HepG2 (cell line): ENCODE data around the gene PSPH. TPM values are rescaled to one million over a fixed set of nuclear protein-coding genes. Genes with fewer than 3 reads are reported as not detected.

Source experiments
- AFF4 ChIP-seq: sonication (generic); formaldehyde crosslinking; IDR thresholded peaks from 2 replicates; pipeline ENCODE4 v1.4.0; 2020; ENCODE audit warnings: missing genetic modification reagents
- ATM ChIP-seq: fragments of 450-650 bp; IDR thresholded peaks from 2 replicates; pipeline ENCODE4 v1.7.1; 2017; ENCODE audit warnings: mild to moderate bottlenecking, borderline replicate concordance
- EEA1 ChIP-seq: sonication (generic); formaldehyde crosslinking; IDR thresholded peaks from 2 replicates; pipeline ENCODE4 v1.5.1; 2020; ENCODE audit warnings: mild to moderate bottlenecking, missing genetic modification reagents, borderline replicate concordance
- POLR2A ChIP-seq, 2 experiments: IDR thresholded peaks; 2 replicates each; pipeline ENCODE4 v1.6.1; 2011; ENCODE audit warnings: low read depth in 2 of 2, low read length in 2 of 2, mild to moderate bottlenecking in 1 of 2, moderate library complexity in 1 of 2; ENCODE audit not compliant: insufficient read depth in 1 of 2
- SYNCRIP ChIP-seq: fragments of 200-400 bp; formaldehyde crosslinking; IDR thresholded peaks from 2 replicates; pipeline ENCODE4 v1.6.1; 2018; ENCODE audit warnings: mild to moderate bottlenecking, low read depth, low read length; ENCODE audit not compliant: insufficient read depth
- ZBTB14 ChIP-seq: sonication (generic); formaldehyde crosslinking; IDR thresholded peaks from 2 replicates; pipeline ENCODE4 v1.4.0; 2020; ENCODE audit warnings: missing genetic modification reagents
- ZBTB21 ChIP-seq: sonication (generic); formaldehyde crosslinking; IDR thresholded peaks from 2 replicates; pipeline ENCODE4 v1.4.0; 2020; ENCODE audit warnings: missing genetic modification reagents
- ZHX2 ChIP-seq, 2 experiments: sonication (generic) in 1 of 2; formaldehyde crosslinking in 1 of 2; IDR thresholded peaks; 2 replicates each; pipeline versions ENCODE4 v1.6.1 to v1.9.0; 2014 to 2022; ENCODE audit warnings: antibody characterized with exemption in 1 of 2, borderline replicate concordance in 1 of 2, inconsistent platforms in 1 of 2, low read depth in 1 of 2, missing genetic modification reagents in 1 of 2
- ZNF101 ChIP-seq: sonication (generic); formaldehyde crosslinking; IDR thresholded peaks from 2 replicates; pipeline ENCODE4 v1.4.0; 2020; ENCODE audit warnings: mild to moderate bottlenecking, low read depth, missing genetic modification reagents, borderline replicate concordance
- ZNF143 ChIP-seq: sonication (generic); formaldehyde crosslinking; IDR thresholded peaks from 2 replicates; pipeline ENCODE4 v1.4.0; 2020; ENCODE audit warnings: missing genetic modification reagents
- ZNF282 ChIP-seq: fragments of 450-650 bp; IDR thresholded peaks from 2 replicates; pipeline ENCODE4 v1.6.1; 2018; ENCODE audit not compliant: partially characterized antibody
- ZNF292 ChIP-seq: sonication (generic); formaldehyde crosslinking; IDR thresholded peaks from 2 replicates; pipeline ENCODE4 v1.8.1; 2022; ENCODE audit warnings: mild to moderate bottlenecking, low read depth, missing genetic modification reagents, borderline replicate concordance
- ZNF331 ChIP-seq: sonication (generic); formaldehyde crosslinking; IDR thresholded peaks from 2 replicates; pipeline ENCODE4 v1.4.0; 2020; ENCODE audit warnings: missing genetic modification reagents
- ZNF33B ChIP-seq: sonication (generic); formaldehyde crosslinking; IDR thresholded peaks from 2 replicates; pipeline ENCODE4 v1.5.1; 2020; ENCODE audit warnings: mild to moderate bottlenecking, missing genetic modification reagents
- ZNF691 ChIP-seq: sonication (generic); formaldehyde crosslinking; IDR thresholded peaks from 2 replicates; pipeline ENCODE4 v1.4.0; 2020; ENCODE audit warnings: missing genetic modification reagents, low read depth, mild to moderate bottlenecking, borderline replicate concordance
- ZNF788 ChIP-seq: sonication (generic); formaldehyde crosslinking; IDR thresholded peaks from 2 replicates; pipeline ENCODE4 v1.5.0; 2020; ENCODE audit warnings: mild to moderate bottlenecking, missing genetic modification reagents, borderline replicate concordance
- ZNF878 ChIP-seq: sonication (generic); formaldehyde crosslinking; IDR thresholded peaks from 2 replicates; pipeline ENCODE4 v1.8.1; 2023; ENCODE audit warnings: mild to moderate bottlenecking, missing genetic modification reagents, moderate library complexity
- polyA plus RNA-seq, 8 experiments: library from polyadenylated mRNA; depleted of rRNA in 3 of 8; stranded (reverse) in 7 of 8; unstranded in 1 of 8; fragments of >200 nt; fragmentation: Illumina TruSeq in 4 of 8; extraction: Trizol in 4 of 8; gene quantifications; 2 replicates each; pipeline versions ENCODE4 v1.2.1 to v1.2.3, GENCODE V29; 2011 to 2016; ENCODE audit warnings: low read depth in 4 of 8, missing spikeins in 1 of 8, mixed read lengths in 1 of 8; ENCODE audit not compliant: insufficient read depth in 1 of 8
- total RNA-seq, 5 experiments: library from RNA; depleted of rRNA; stranded (reverse); fragments of >200 nt; fragmentation: Illumina TruSeq; extraction: Trizol; gene quantifications; 2 replicates each; pipeline ENCODE4 v1.2.3, GENCODE V29; 2016; ENCODE audit warnings: low read depth in 1 of 5

Gene PSPH
- total and polyA plus RNA-seq, 2 of the 13 experiments (the other 11 are each of a cell fraction or from before 2014, with no cell fraction given): 85.5 to 124 TPM

GRCh38 chr7:56033671-56034432 is 17.4 kb downstream of the PSPH start (continued):
- TF ChIP-seq EEA1 (CRISPR knock-in tag) (no peak), ZNF331 (CRISPR knock-in tag) (peak; percentile 51), ZNF788 (CRISPR knock-in tag) (no peak), ZNF292 (peak; percentile 94), ZBTB21 (CRISPR knock-in tag) (no peak), ATM (no peak), ZNF33B (no peak), ZNF691 (no peak), SYNCRIP (no peak), ZNF282 (no peak), ZNF878 (CRISPR knock-in tag) (no peak), POLR2A (IDR thresholded peaks at IDR 0.05; ENCODE audit: insufficient read depth in 1 of 2, low read depth in 2 of 2, low read length in 2 of 2) (peak; percentile 66 to 85), ZNF143 (CRISPR knock-in tag) (no peak), ZBTB14 (CRISPR knock-in tag) (no peak), ZNF101 (CRISPR knock-in tag) (no peak), AFF4 (peak; percentile 69; the same call in 1 of the 2 replicates), ZHX2 (IDR thresholded peaks at IDR 0.05; ENCODE audit: low read depth) (no peak), ZHX2 (CRISPR knock-in tag; IDR thresholded peaks at IDR 0.05; ENCODE audit: borderline replicate concordance) (no peak)
